C1 segment of cervical spinal cord (tissue), 14 donors: ENCODE data around the gene FAM124A.

ENCODE experiments used
- DNase-seq, 14 donors: peaks; one replicate each; lab custom pipeline; 2025; lab: John Stamatoyannopoulos, UW

The FAM124A gene

GRCh38 chr13:51305271-51305967, 83.2 kb downstream of the FAM124A start:
- DNase-seq, result no peak

- no peak for DNase-seq
Observed at GRCh38 chr13:51308781-51309180, 86.6 kb downstream of the FAM124A start.

- no peak for DNase-seq
Observed at GRCh38 chr13:51311231-51311630, 89.0 kb downstream of the FAM124A start.

GRCh38 chr13:51311957-51312520, 89.8 kb downstream of the FAM124A start:
- peak in 4 of 14 donors; percentile 4 to 10 (median 5) for DNase-seq

- DNase-seq, result no peak
Observed at GRCh38 chr13:51313619-51314018, 91.4 kb downstream of the FAM124A start.

- no peak for DNase-seq
Observed at GRCh38 chr13:51317262-51317661, 95.1 kb downstream of the FAM124A start.

GRCh38 chr13:51318015-51318414, 95.8 kb downstream of the FAM124A start:
- no peak for DNase-seq

- DNase-seq, result no peak
Observed at GRCh38 chr13:51318876-51319275, 96.7 kb downstream of the FAM124A start.

GRCh38 chr13:51321836-51322235, 99.6 kb downstream of the FAM124A start:
- DNase-seq, result no peak

GRCh38 chr13:51322826-51323225, 100.6 kb downstream of the FAM124A start:
- DNase-seq, result no peak

GRCh38 chr13:51323824-51324511, 101.8 kb downstream of the FAM124A start:
- DNase-seq, result no peak

GRCh38 chr13:51324714-51325420, 102.7 kb downstream of the FAM124A start:
- DNase-seq, result peak in 7 of 14 donors; percentile 7 to 52 (median 40)

GRCh38 chr13:51325837-51326236, 103.6 kb downstream of the FAM124A start:
- no peak for DNase-seq

- DNase-seq, result no peak
Observed at GRCh38 chr13:51326777-51327176, 104.6 kb downstream of the FAM124A start.

- DNase-seq, result no peak
Observed at GRCh38 chr13:51327961-51328360, 105.8 kb downstream of the FAM124A start.

- no peak for DNase-seq
Observed at GRCh38 chr13:51328488-51328887, 106.3 kb downstream of the FAM124A start.

GRCh38 chr13:51329606-51330005, 107.4 kb downstream of the FAM124A start:
- no peak for DNase-seq

GRCh38 chr13:51330791-51331190, 108.6 kb downstream of the FAM124A start:
- DNase-seq, result no peak

- no peak for DNase-seq
Observed at GRCh38 chr13:51331354-51331861, 109.2 kb downstream of the FAM124A start.

- no peak for DNase-seq
Observed at GRCh38 chr13:51332566-51333361, 110.6 kb downstream of the FAM124A start.

GRCh38 chr13:51333421-51333820, 111.2 kb downstream of the FAM124A start:
- no peak for DNase-seq
